ENCODE measurements around the gene KLRC3.
"Not testable (repeated sequence)": the region's sequence is repeated elsewhere in the genome, so short reads cannot be mapped to it uniquely, and the experiment has no call there.

KLRC3 gene

DNA sequence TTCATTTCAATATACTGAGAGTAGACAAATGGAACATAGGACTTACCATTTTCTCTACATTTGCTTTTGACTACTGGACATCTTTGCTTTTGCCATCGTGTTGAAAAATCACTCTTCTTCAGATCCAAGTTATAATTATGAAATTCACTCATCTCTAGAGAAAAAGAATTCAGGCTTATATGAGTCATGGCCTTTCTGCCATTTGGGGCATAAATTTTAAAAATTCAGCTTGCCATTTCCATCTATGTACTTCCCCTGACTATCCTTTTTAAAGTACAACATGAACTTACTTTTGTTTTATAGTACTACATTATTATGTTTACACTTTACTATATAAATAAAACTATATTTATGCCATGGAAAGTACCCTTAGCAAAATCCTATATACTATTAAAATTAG lies 33.5 kb downstream of the KLRC3 start:
- no peak overlapping the region for H3K4me3 ChIP-seq (ENCODE audit: low read length)
- no peak for DNase-seq (ENCODE audit: low read depth)
- TF ChIP-seq, protein P1, sequence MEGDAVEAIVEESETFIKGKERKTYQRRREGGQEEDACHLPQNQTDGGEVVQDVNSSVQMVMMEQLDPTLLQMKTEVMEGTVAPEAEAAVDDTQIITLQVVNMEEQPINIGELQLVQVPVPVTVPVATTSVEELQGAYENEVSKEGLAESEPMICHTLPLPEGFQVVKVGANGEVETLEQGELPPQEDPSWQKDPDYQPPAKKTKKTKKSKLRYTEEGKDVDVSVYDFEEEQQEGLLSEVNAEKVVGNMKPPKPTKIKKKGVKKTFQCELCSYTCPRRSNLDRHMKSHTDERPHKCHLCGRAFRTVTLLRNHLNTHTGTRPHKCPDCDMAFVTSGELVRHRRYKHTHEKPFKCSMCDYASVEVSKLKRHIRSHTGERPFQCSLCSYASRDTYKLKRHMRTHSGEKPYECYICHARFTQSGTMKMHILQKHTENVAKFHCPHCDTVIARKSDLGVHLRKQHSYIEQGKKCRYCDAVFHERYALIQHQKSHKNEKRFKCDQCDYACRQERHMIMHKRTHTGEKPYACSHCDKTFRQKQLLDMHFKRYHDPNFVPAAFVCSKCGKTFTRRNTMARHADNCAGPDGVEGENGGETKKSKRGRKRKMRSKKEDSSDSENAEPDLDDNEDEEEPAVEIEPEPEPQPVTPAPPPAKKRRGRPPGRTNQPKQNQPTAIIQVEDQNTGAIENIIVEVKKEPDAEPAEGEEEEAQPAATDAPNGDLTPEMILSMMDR (IDR thresholded peaks at IDR 0.05; ENCODE audit: insufficient read depth, low read depth, low read length, missing control alignments): no peak

DNA sequence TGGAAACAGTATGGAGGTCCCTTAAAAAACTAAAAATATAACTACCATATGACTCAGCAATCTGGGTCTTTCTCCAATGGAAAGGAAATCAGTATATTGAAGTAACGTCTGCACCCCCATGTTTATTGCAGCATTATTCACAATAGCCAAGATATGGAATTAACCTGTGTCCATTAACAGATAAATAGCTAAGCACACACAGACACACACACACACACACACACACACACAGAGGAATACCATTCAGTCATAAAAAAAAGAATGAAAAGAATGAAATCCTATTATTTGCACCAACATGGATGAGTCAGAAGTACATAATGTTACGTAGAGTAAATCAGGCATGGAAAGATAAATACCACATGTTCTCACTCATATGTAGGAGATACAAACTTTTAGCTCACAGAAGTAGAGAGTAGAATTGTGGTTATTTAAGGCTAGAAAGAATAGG lies 35.2 kb downstream of the KLRC3 start:
- TF ChIP-seq, protein P1 (IDR thresholded peaks at IDR 0.05; ENCODE audit: insufficient read depth, low read depth, low read length, missing control alignments): no peak
- no peak overlapping the region for H3K4me3 ChIP-seq (ENCODE audit: low read length)
- peak; percentile 81 for DNase-seq (ENCODE audit: low read depth)

DNA sequence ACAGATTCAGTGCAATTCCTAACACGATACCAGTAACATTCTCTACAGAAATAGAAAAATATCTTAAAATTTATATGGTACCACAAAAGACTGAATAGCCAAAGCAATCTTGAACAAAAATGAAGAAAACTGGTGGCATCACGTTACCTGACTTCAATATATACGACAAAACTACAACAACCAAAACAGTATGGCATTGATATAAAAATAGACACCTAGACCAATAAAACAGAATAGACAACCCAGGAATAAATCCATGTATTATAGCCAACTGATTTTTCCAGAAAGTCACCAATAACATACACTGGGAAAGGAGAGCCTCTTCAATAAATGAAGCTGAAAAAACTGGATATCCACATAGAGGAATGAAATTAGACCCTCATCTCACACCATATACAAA lies 36.2 kb downstream of the KLRC3 start:
- TF ChIP-seq, protein P1 (IDR thresholded peaks at IDR 0.05; ENCODE audit: insufficient read depth, low read depth, low read length, missing control alignments): no peak
- no peak for DNase-seq (ENCODE audit: low read depth)
- H3K4me3 ChIP-seq (ENCODE audit: low read length): no peak overlapping the region

DNA sequence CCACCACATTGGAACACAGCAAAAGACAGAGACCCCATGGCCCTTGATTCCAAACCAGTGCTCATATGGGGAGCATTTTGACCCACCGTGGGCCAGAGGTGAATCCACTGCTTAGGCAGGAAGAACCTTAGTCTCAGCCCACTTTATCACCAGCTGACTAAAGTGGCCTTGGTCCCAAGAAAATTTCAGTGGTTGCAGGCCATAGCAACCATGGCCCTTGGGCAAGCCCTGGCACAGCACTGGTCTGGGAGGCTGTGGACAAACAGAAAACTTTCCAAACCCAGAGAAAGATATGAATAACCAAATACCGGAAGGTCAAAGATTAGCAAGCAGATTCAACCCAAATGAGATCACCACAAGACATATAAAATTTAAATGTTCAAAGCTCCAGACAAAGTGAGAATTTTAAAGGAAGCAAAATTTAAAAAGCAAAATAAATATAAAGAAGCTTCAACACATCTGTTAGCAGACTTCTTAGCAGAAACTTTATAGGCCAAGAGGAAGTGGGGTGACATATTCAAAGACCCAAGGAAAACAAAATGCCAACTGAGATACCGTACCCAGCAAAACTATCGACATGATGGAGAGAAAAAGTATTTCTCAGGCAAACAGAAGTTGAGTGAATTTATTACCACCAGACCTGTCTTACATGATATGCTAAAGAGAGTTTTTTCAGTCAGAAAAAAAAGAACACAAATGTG lies 38.3 kb downstream of the KLRC3 start:
- TF ChIP-seq, protein P1 (IDR thresholded peaks at IDR 0.05; ENCODE audit: insufficient read depth, low read depth, low read length, missing control alignments): no peak
- no peak for DNase-seq (ENCODE audit: low read depth)
- no peak overlapping the region for H3K4me3 ChIP-seq (ENCODE audit: low read length)

DNA sequence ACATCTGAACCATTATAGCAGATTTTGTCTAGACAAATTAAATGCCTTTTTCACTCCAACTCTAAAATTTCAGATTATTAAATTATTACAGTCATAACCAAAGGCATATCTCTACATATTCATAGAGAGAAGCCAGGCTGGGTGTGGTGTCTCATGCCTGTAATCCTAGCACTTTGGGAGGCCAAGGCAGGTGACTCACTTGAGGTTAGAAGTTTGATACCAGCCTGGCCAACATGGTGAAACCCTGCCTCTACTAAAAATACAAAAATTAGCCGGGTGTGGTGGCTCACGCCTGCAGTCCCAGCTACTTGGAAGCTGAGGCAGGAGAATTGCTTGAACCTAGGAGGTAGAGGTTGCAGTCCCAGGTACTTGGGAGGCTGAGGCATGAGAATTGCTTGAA lies 41.7 kb downstream of the KLRC3 start:
- H3K4me3 ChIP-seq (ENCODE audit: low read length): not testable (repeated sequence)
- DNase-seq (ENCODE audit: low read depth): peak; percentile 52

DNA sequence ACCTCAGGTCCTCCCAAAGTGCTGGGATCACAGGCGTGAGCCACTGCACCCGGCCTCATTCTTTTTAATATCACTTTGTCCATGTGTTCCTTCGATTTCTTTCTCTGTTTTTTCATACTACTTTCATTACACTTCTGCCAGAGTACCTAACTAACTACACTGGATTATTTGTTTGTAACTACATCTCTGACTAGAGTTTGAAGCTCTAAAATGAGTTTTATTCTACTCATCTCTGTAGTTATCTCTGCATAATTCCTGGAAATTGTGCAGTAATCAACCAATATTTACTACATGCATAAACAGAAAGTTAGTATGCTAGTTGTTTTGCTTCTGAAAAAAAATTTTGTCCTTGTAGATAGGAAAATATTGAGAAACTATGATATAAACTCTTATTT lies 45.8 kb downstream of the KLRC3 start:
- no peak for DNase-seq (ENCODE audit: low read depth)
- H3K4me3 ChIP-seq (ENCODE audit: low read length): no peak overlapping the region
- TF ChIP-seq, protein P1 (IDR thresholded peaks at IDR 0.05; ENCODE audit: insufficient read depth, low read depth, low read length, missing control alignments): no peak

DNA sequence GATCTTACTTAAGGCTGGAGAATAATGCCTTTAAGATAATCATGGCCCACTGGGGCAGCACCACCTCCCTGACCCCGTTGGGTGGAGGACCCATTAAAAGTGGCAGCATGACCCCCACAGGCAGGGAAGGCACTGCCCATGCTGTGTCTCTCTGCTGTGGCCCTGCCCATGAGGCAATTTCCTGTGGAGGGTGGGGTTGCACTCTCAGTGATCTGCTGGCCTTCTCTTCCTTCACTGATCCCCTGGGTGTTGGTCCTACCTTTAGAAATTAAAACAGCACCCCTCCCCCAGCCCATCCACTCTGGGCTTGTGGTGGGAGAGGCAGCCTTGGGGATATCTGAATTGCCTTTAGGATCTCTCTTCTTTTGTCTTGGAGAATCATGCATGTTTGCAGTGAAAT lies 47.8 kb downstream of the KLRC3 start:
- TF ChIP-seq, protein P1 (IDR thresholded peaks at IDR 0.05; ENCODE audit: insufficient read depth, low read depth, low read length, missing control alignments): no peak
- no peak for DNase-seq (ENCODE audit: low read depth)
- no peak overlapping the region for H3K4me3 ChIP-seq (ENCODE audit: low read length)

DNA sequence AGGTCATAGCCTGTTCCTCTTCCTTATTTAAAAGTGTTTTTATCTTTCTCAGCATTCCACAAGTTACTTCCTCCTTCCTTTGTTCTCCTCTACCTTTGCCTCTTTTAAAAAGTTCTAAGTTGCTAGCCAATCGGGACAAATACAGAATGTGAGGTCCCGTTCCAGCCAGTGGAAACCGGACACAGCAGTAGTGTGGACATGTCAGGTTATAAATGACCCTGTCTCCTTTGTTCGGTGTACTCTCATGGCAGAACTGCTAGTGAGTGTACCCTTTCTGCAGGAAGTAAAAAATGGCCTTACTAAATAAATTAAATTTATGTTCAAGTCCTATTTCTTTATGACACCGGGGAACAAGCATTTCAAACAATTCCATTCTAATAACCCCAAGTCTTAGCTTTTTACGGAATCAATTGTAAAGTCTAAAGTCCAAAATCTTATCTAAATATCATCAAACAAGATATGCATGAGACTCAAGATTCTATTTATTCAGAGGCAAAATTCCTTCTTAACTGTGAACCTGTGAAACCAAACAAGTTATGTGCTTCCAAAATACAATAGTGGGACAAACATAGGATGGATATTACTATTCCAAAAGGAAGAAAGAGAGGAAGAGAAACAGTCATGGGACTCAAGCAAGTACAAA lies 48.4 kb downstream of the KLRC3 start:
- not testable (repeated sequence) for DNase-seq (ENCODE audit: low read depth)

More for the DNA sequence above, 48.4 kb downstream of the KLRC3 start:
- not testable (repeated sequence) for H3K4me3 ChIP-seq (ENCODE audit: low read length)
